Neural cell (in vitro differentiated cells): Measurements from ENCODE around the gene GPNMB.

ENCODE experiments used
- EP300 ChIP-seq: fragments of 450-650 bp; conservative IDR thresholded peaks from 2 replicates; pipeline ENCODE4 v1.6.1; 2014; ENCODE audit warnings: antibody characterized with exemption, mild to moderate bottlenecking, moderate library complexity; ENCODE audit not compliant: poor library complexity, severe bottlenecking
- EZH2 ChIP-seq: fragments of 200-600, 300-800 bp; shearing (Covaris generic), sonication (generic); IDR thresholded peaks from 2 replicates; pipeline ENCODE4 v1.6.1; 2014; ENCODE audit warnings: antibody characterized with exemption, low read length, borderline replicate concordance, mild to moderate bottlenecking; ENCODE audit not compliant: insufficient read depth, poor library complexity, severe bottlenecking
- POLR2AphosphoS5 ChIP-seq: IDR thresholded peaks from 2 replicates; pipeline ENCODE4 v1.6.1; 2012
- RAD21 ChIP-seq: fragments of 450-650 bp; conservative IDR thresholded peaks from 2 replicates; pipeline ENCODE4 v1.6.1; 2014; ENCODE audit warnings: antibody characterized with exemption, mild to moderate bottlenecking, moderate library complexity
- SMC3 ChIP-seq: fragments of 450-650 bp; conservative IDR thresholded peaks from 2 replicates; pipeline ENCODE4 v1.6.1; 2014; ENCODE audit warnings: antibody characterized with exemption, mild to moderate bottlenecking, moderate library complexity; ENCODE audit not compliant: poor library complexity
- TF ChIP-seq, protein P1 (sequence below): fragments of 450-650 bp; IDR thresholded peaks from 2 replicates; pipeline ENCODE4 v1.5.1; 2014; ENCODE audit warnings: antibody characterized with exemption, mild to moderate bottlenecking, moderate library complexity; ENCODE audit not compliant: poor library complexity, severe bottlenecking
- TF ChIP-seq, protein P2 (sequence below): IDR thresholded peaks from 2 replicates; pipeline ENCODE4 v1.6.1; 2012; ENCODE audit warnings: borderline replicate concordance

DNA sequence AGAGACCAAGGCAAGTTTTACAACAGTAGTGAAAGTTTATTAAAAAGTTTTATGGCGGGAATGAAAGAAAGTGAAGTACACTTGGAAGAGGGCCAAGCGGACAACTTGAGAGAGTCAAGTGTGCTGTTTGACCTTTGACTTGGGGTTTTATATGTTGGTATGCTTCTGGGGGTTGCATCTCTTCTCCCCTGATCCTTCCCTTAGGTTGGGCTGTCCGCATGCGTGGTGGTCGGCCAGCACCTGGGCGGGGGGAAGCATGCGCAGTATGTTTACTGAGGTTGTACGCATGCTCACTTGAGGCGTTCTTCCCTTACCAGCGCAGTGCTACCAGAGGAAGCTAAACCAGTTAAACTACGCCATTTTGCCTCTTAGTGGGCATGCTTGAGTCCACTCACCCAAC lies 32.8 kb upstream of the GPNMB start:
- TF ChIP-seq POLR2AphosphoS5 = no peak
- TF ChIP-seq, protein P1, sequence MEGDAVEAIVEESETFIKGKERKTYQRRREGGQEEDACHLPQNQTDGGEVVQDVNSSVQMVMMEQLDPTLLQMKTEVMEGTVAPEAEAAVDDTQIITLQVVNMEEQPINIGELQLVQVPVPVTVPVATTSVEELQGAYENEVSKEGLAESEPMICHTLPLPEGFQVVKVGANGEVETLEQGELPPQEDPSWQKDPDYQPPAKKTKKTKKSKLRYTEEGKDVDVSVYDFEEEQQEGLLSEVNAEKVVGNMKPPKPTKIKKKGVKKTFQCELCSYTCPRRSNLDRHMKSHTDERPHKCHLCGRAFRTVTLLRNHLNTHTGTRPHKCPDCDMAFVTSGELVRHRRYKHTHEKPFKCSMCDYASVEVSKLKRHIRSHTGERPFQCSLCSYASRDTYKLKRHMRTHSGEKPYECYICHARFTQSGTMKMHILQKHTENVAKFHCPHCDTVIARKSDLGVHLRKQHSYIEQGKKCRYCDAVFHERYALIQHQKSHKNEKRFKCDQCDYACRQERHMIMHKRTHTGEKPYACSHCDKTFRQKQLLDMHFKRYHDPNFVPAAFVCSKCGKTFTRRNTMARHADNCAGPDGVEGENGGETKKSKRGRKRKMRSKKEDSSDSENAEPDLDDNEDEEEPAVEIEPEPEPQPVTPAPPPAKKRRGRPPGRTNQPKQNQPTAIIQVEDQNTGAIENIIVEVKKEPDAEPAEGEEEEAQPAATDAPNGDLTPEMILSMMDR = no peak
- no peak for TF ChIP-seq EZH2
- TF ChIP-seq EP300 = no peak
- no peak for TF ChIP-seq RAD21
- TF ChIP-seq, protein P2, sequence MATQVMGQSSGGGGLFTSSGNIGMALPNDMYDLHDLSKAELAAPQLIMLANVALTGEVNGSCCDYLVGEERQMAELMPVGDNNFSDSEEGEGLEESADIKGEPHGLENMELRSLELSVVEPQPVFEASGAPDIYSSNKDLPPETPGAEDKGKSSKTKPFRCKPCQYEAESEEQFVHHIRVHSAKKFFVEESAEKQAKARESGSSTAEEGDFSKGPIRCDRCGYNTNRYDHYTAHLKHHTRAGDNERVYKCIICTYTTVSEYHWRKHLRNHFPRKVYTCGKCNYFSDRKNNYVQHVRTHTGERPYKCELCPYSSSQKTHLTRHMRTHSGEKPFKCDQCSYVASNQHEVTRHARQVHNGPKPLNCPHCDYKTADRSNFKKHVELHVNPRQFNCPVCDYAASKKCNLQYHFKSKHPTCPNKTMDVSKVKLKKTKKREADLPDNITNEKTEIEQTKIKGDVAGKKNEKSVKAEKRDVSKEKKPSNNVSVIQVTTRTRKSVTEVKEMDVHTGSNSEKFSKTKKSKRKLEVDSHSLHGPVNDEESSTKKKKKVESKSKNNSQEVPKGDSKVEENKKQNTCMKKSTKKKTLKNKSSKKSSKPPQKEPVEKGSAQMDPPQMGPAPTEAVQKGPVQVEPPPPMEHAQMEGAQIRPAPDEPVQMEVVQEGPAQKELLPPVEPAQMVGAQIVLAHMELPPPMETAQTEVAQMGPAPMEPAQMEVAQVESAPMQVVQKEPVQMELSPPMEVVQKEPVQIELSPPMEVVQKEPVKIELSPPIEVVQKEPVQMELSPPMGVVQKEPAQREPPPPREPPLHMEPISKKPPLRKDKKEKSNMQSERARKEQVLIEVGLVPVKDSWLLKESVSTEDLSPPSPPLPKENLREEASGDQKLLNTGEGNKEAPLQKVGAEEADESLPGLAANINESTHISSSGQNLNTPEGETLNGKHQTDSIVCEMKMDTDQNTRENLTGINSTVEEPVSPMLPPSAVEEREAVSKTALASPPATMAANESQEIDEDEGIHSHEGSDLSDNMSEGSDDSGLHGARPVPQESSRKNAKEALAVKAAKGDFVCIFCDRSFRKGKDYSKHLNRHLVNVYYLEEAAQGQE = no peak
- TF ChIP-seq SMC3 = no peak
